Osteocyte (in vitro differentiated cells): ENCODE measurements around the gene LENG9. TPM values are rescaled to one million over a fixed set of nuclear protein-coding genes. Genes with fewer than 3 reads are reported as not detected.
"Not testable (repeated sequence)": the region's sequence is repeated elsewhere in the genome, so short reads cannot be mapped to it uniquely, and the experiment has no call there.

Experiments
- DNase-seq: peaks from one replicate; pipeline ENCODE4 v3.0.0; 2021; ENCODE audit warnings: mixed read lengths; ENCODE audit not compliant: unreplicated experiment; ENCODE audit errors: extremely low spot score
- H3K27ac Mint-ChIP-seq: one replicate; pipeline ENCODE4 v1.8.0; 2021; ENCODE audit warnings: mild to moderate bottlenecking, mixed read lengths; ENCODE audit not compliant: unreplicated experiment
- H3K27me3 Mint-ChIP-seq: one replicate; pipeline ENCODE4 v1.8.0; 2021; ENCODE audit warnings: mixed read lengths; ENCODE audit not compliant: unreplicated experiment
- H3K36me3 Mint-ChIP-seq: one replicate; pipeline ENCODE4 v1.8.0; 2021; ENCODE audit warnings: mixed read lengths; ENCODE audit not compliant: unreplicated experiment
- H3K4me1 Mint-ChIP-seq: one replicate; pipeline ENCODE4 v1.8.0; 2021; ENCODE audit warnings: mixed read lengths; ENCODE audit not compliant: unreplicated experiment
- H3K4me3 Mint-ChIP-seq: one replicate; pipeline ENCODE4 v1.8.0; 2021; ENCODE audit warnings: mild to moderate bottlenecking, moderate library complexity, mixed read lengths; ENCODE audit not compliant: unreplicated experiment
- H3K9me3 Mint-ChIP-seq: one replicate; pipeline ENCODE4 v1.8.0; 2021; ENCODE audit warnings: mixed read lengths; ENCODE audit not compliant: unreplicated experiment
- CTCF ChIP-seq: fragments of 200-600 bp; sonication (generic); IDR thresholded peaks from 2 replicates; pipeline ENCODE4 v1.5.0; 2021; ENCODE audit warnings: antibody characterized with exemption, mild to moderate bottlenecking, moderate library complexity
- total RNA-seq: library from RNA; stranded (reverse); gene quantifications from 2 replicates; pipeline ENCODE4 v1.2.1, GENCODE V29; 2021

The LENG9 gene
- total RNA-seq, 1 donor from 2014 or later: 11.0 TPM

GRCh38 chr19:54502518-54503048 is 39.0 kb upstream of the LENG9 start, which contains the start of gene LAIR2:
LAIR2 (plus strand) TSS chr19:54502831; CDS start chr19:54502919, 88 bp downstream.
- H3K4me1 Mint-ChIP-seq: no peaks in the 10 kb centered on the region
- TF ChIP-seq CTCF: no peak
- no peak within 1 kb of the TSS for H3K4me3 Mint-ChIP-seq
- H3K27me3 Mint-ChIP-seq: no peaks in the 10 kb centered on the region
- H3K9me3 Mint-ChIP-seq: peaks cover 6% of the 10 kb centered on the region
- no peak for DNase-seq
- no peak within 1 kb of the TSS for H3K27ac Mint-ChIP-seq
- H3K36me3 Mint-ChIP-seq: no peaks in the 10 kb centered on the region

- H3K9me3 Mint-ChIP-seq, DNase-seq, H3K4me1 Mint-ChIP-seq: not testable (repeated sequence)
Measured at GRCh38 chr19:54498451-54498772, 34.8 kb upstream of the LENG9 start.

GRCh38 chr19:54497747-54498450 is 34.3 kb upstream of the LENG9 start:
- H3K9me3 Mint-ChIP-seq, H3K27me3 Mint-ChIP-seq, H3K4me3 Mint-ChIP-seq, DNase-seq, H3K27ac Mint-ChIP-seq, H3K4me1 Mint-ChIP-seq, H3K36me3 Mint-ChIP-seq: not testable (repeated sequence)

More at GRCh38 chr19:54498451-54498772, 34.8 kb upstream of the LENG9 start:
- not testable (repeated sequence) for H3K4me3 Mint-ChIP-seq, H3K27ac Mint-ChIP-seq, H3K27me3 Mint-ChIP-seq, H3K36me3 Mint-ChIP-seq

GRCh38 chr19:54495284-54495683 is 31.7 kb upstream of the LENG9 start:
- H3K27me3 Mint-ChIP-seq, DNase-seq, H3K4me3 Mint-ChIP-seq, H3K9me3 Mint-ChIP-seq, H3K36me3 Mint-ChIP-seq, H3K4me1 Mint-ChIP-seq, H3K27ac Mint-ChIP-seq: not testable (repeated sequence)

GRCh38 chr19:54493967-54494585 is 30.5 kb upstream of the LENG9 start:
- no peak overlapping the region for H3K27ac Mint-ChIP-seq
- no peaks in the 10 kb centered on the region for H3K36me3 Mint-ChIP-seq
- DNase-seq: no peak
- peaks cover 3% of the 10 kb centered on the region for H3K4me1 Mint-ChIP-seq
- no peaks in the 10 kb centered on the region for H3K9me3 Mint-ChIP-seq
- peaks cover 6% of the 10 kb centered on the region for H3K27me3 Mint-ChIP-seq
- no peak for TF ChIP-seq CTCF
- H3K4me3 Mint-ChIP-seq: no peak overlapping the region

GRCh38 chr19:54493056-54493455 is 29.5 kb upstream of the LENG9 start:
- not testable (repeated sequence) for H3K9me3 Mint-ChIP-seq, H3K36me3 Mint-ChIP-seq, H3K4me1 Mint-ChIP-seq, H3K4me3 Mint-ChIP-seq, H3K27ac Mint-ChIP-seq, H3K27me3 Mint-ChIP-seq, DNase-seq

GRCh38 chr19:54492568-54492967 is 29.0 kb upstream of the LENG9 start:
- Mint-ChIP-seq H3K4me3 (no peak overlapping the region), H3K9me3 (no peaks in the 10 kb centered on the region)

More at GRCh38 chr19:54492568-54492967, 29.0 kb upstream of the LENG9 start:
- TF ChIP-seq CTCF: no peak
- Mint-ChIP-seq H3K27ac (no peak overlapping the region), H3K4me1 (peaks cover 3% of the 10 kb centered on the region), H3K27me3 (peaks cover 6% of the 10 kb centered on the region), H3K36me3 (no peaks in the 10 kb centered on the region)
- DNase-seq: no peak
